Measurements from ENCODE around the gene CEBPZOS.
"Not testable (repeated sequence)": the region's sequence is repeated elsewhere in the genome, so short reads cannot be mapped to it uniquely, and the experiment has no call there.

CEBPZOS gene

DNA sequence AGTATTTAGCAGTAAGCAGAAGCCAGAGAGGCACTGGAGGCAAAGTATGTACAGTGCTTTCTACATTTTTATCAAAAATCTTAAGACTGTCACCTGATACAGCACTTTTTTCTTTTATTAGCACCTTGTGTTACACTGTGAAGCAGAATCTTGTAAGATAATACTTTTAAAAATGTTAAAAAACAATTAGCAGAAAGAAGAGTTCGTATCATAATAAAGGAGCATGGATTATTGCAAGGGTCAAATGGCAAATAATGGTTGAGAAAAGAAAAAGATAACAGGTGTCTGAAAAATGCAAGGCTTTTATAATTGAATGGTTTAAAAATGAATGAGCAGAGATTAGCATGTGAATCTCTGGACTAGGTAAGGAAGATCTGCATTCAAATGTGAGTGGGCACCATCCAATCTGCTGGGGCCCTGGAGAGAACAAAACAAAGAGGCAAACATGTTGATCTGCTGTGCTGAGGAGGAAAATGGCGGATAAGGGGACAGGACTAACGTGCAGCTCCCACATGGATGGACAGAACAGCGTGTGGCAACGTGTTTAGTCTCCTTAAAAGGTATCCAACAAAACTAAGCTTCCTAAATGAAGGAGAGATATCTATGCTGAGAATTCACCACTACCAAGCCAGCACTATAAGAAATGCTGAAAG, 9.5 kb downstream of the CEBPZOS start:
- no peak for DNase-seq (ENCODE audit: low spot score)
- TF ChIP-seq, protein P1, sequence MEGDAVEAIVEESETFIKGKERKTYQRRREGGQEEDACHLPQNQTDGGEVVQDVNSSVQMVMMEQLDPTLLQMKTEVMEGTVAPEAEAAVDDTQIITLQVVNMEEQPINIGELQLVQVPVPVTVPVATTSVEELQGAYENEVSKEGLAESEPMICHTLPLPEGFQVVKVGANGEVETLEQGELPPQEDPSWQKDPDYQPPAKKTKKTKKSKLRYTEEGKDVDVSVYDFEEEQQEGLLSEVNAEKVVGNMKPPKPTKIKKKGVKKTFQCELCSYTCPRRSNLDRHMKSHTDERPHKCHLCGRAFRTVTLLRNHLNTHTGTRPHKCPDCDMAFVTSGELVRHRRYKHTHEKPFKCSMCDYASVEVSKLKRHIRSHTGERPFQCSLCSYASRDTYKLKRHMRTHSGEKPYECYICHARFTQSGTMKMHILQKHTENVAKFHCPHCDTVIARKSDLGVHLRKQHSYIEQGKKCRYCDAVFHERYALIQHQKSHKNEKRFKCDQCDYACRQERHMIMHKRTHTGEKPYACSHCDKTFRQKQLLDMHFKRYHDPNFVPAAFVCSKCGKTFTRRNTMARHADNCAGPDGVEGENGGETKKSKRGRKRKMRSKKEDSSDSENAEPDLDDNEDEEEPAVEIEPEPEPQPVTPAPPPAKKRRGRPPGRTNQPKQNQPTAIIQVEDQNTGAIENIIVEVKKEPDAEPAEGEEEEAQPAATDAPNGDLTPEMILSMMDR (IDR thresholded peaks at IDR 0.05; ENCODE audit: extremely low read depth, missing control alignments), result no peak

DNA sequence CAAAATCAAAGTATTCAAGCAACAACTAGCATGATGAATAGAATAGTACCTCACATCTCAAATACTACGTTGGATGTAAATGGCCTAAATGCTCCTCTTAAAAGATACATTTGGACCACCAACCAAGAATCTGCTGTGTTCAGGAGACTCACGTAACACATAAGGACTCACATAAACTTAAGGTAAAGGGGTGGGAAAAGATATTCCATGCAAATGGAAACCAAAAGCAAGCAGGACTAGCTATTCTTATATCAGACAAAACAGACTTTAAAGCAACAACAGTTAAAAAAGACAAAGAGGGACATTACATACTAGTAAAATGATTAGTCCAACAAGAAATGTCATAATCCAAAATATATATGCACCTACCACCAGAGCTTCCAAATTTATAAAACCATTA, 10.5 kb downstream of the CEBPZOS start:
- not testable (repeated sequence) for DNase-seq (ENCODE audit: low spot score)

DNA sequence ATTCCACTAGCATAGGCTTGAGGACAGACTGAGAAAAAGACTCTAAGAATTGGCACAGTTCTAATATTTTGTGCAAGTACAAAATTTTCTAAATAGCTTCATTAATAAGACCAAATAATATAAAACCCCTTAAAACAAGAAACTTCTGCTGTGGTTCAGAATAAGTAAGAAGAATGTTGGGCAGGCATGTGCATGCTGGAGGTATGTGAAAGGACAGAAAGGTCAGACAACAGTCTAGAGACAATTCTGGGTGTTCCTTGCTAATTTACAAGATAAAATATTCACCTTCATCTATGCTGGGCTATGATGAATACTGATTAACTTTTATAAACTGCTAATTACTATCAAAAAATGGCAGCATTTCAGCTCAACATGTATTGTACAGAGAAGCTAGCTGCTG, 14.9 kb downstream of the CEBPZOS start:
- TF ChIP-seq, protein P1 (IDR thresholded peaks at IDR 0.05; ENCODE audit: extremely low read depth, missing control alignments), result no peak
- no peak for DNase-seq (ENCODE audit: low spot score)

DNA sequence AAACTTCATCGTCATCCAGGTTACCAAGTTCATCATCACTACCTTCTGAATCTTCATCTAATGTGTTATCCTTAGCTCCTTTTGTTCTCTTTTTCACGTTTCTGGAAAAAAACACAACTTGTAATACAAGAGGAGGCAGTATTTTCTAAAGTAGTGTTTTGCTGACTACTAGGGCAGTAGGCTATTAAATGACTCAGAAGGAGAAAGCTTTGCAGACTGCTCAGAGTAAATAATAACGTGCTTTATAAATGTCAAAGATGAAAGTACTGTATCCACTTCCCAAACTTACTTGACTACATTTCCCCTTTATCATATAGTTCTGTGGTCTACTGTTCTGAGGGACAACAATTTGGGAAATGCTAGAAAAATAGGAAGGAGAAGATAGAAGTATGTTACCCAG, 15.6 kb downstream of the CEBPZOS start:
- TF ChIP-seq, protein P1 (IDR thresholded peaks at IDR 0.05; ENCODE audit: extremely low read depth, missing control alignments), result no peak
- no peak for DNase-seq (ENCODE audit: low spot score)

DNA sequence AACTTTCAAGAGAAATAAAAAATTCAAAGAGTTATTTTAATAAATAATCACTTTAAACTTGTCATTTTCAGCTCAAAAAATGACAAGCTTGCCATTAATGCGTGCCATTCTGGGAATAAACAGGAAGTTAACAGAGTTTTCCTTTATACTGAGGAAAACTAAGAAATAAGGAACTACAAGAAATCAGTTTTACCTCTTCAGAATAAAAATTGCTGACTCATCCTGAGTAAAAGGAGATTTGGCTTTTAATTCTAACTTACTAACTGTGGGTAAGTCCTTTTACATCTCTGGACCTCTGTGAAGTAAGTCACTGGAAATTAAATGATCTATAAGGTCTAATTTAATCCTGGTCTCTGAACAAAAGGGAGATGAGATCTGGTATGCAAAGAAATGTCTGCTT, 19.0 kb downstream of the CEBPZOS start:
- TF ChIP-seq, protein P1 (IDR thresholded peaks at IDR 0.05; ENCODE audit: extremely low read depth, missing control alignments), result no peak
- no peak for DNase-seq (ENCODE audit: low spot score)

DNA sequence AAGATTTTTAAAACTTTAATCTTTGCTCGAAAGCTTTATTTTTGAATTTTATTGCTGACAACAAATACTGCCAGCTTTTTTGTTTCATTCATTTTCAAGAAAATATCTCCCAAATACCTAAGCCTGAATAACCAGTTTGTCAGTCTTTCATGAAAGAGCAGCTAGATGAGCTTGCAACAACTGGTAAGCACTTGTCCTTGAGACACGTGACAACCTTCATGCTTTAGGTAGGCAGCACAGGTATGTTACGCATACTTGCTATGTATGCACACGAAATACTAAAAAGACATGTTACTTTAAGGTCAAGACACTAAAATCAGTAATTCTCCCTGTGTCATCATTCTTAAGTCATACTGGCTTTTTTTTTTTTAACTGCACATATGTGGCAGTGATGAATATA, 22.8 kb downstream of the CEBPZOS start:
- TF ChIP-seq, protein P1 (IDR thresholded peaks at IDR 0.05; ENCODE audit: extremely low read depth, missing control alignments), result no peak
- DNase-seq (ENCODE audit: low spot score), result no peak

DNA sequence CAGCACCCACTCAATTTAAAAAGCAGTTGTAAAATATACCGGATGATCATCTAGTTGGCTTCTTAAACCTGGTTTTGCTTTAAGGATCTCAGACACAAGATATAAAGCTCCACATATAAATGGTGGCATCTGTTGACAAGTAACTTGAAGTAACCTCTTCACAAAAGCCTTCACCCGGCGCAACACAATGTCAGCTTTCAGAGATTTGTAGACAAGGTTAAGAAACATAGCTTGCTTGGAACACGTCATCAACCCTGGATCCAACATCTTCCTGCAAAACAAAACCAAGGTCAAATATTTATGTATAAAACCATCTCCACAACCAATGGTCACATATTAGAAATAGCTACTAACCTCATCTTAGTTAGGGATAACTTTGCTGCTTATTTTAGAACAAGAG, 26.8 kb downstream of the CEBPZOS start:
- TF ChIP-seq, protein P1 (IDR thresholded peaks at IDR 0.05; ENCODE audit: extremely low read depth, missing control alignments), result no peak
- DNase-seq (ENCODE audit: low spot score), result no peak

DNA sequence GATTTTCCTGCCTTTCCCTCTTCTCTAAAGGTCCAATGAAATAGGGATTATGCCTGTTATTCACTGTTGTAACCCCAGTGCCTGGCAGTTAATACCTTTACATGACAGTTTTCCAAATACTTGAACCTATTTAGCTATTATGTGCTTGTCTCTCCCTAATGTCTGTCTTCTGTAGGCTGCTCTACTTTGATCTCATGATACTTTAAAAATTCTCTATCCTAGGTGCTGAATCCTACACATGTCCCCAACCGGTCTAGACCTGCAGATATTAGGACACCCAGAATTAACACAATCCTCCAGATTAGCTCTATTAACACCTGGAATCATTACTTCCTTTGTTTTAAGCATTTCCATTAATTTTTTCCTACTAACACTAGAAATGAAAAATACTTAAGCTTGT, 27.8 kb downstream of the CEBPZOS start:
- no peak for DNase-seq (ENCODE audit: low spot score)
- TF ChIP-seq, protein P1 (IDR thresholded peaks at IDR 0.05; ENCODE audit: extremely low read depth, missing control alignments), result no peak

DNA sequence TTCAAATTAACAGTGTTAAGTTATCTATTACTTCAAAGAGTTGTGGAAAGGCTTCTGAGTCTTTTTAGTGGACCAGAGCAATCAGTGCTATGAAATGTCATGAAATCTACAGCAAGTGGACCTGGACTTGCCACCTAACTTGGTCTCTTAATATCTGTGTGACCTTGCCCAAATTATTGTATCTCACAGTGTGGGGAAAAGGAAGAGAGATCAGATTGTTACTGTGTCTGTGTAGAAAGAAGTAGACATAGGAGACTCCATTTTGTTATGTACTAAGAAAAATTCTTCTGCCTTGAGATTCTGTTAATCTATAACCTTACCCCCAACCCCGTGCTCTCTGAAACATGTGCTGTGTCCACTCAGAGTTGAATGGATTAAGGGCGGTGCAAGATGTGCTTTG, 28.8 kb downstream of the CEBPZOS start:
- DNase-seq (ENCODE audit: low spot score), result not testable (repeated sequence)
